Measurements from ENCODE around the gene RPL41.

GRCh38 chr12:56114084-56114483 lies 2.3 kb upstream of the RPL41 start:
- TF ChIP-seq CTCF (IDR thresholded peaks at IDR 0.05), result no peak
- TF ChIP-seq POLR2A (IDR thresholded peaks at IDR 0.05), result no peak

Data from heart left ventricle (tissue), 13 donors.